ENCODE data around the gene RASSF5. TPM values are rescaled to one million over a fixed set of nuclear protein-coding genes. Genes with fewer than 3 reads are reported as not detected.

The RASSF5 gene
- total RNA-seq, 4 donors from 2014 or later = 7.4 to 35.5 (median 10.0) TPM

DNA sequence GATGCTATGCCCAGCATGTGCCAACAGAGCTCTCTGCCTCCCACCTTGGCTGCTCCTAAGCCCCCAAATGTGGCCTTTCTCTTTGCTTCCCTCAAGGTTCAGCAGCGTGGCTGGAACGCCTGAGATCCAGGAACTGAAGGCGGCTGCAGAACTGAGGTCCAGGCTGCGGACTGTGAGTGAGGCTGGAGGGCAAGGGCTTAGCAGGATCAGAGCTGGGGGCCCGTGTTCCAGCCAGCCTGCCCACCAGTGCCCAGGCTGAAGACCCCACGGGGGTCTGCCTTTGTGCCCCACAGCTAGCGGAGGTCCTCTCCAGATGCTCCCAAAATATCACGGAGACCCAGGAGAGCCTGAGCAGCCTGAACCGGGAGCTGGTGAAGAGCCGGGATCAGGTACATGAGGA, 22.4 kb upstream of the RASSF5 start:
- H3K36me3 ChIP-seq = peaks cover 0 to 24% (median 0%) of the 10 kb centered on the region in 3 donors
- H3K9me3 ChIP-seq = no peaks in the 10 kb centered on the region
- no peak overlapping the region for H3K27ac ChIP-seq
- H3K4me1 ChIP-seq = no peaks in the 10 kb centered on the region
- H3K27me3 ChIP-seq = no peaks in the 10 kb centered on the region
- no peak overlapping the region for H3K4me3 ChIP-seq
- no peak for TF ChIP-seq POLR2A (IDR thresholded peaks at IDR 0.05)
- TF ChIP-seq, protein P1, sequence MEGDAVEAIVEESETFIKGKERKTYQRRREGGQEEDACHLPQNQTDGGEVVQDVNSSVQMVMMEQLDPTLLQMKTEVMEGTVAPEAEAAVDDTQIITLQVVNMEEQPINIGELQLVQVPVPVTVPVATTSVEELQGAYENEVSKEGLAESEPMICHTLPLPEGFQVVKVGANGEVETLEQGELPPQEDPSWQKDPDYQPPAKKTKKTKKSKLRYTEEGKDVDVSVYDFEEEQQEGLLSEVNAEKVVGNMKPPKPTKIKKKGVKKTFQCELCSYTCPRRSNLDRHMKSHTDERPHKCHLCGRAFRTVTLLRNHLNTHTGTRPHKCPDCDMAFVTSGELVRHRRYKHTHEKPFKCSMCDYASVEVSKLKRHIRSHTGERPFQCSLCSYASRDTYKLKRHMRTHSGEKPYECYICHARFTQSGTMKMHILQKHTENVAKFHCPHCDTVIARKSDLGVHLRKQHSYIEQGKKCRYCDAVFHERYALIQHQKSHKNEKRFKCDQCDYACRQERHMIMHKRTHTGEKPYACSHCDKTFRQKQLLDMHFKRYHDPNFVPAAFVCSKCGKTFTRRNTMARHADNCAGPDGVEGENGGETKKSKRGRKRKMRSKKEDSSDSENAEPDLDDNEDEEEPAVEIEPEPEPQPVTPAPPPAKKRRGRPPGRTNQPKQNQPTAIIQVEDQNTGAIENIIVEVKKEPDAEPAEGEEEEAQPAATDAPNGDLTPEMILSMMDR (IDR thresholded peaks at IDR 0.05) = no peak
- DNase-seq = peak in 1 of 3 donors; percentile 29

DNA sequence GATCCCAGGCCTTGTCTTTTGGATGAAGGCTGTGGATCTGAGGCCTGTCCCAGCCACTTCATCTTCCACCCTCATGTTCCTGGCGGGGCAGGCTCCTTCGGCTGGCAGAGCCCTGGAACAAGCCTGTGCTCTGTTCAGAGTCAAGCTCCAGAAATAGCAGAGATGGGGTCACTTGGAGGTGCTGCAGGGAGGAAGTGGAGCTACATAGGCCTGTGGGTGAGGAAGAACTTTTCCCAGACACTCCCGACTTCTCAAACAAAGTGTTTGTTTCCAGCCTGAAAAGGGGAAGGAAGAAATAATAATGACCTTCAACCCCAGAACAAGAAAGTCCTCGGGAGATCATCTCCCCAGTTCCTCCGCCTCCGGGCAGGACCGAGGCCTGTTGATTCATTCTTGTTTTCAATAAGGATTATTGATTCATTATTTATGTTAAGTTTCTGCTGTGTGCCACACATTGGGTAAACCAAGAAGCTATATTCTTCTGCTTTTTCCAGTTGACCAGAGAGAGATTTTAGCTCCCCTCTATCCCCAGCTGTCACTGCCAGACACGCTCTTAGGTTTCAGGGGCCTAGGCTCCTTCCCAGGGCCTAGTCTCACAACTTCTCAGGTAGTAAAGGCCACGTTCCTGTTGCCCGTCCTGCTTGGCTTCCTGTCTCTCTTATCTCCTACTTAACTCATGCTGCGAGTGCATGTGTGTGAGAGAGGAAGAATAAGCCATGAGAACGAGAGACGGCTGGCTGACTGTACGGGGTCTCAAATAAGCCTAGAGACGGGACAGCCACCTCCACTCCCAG, 20.1 kb upstream of the RASSF5 start:
- Histone ChIP-seq H3K9me3 (no peaks in the 10 kb centered on the region), H3K36me3 (peaks cover 0 to 29% (median 0%) of the 10 kb centered on the region in 3 donors), H3K4me1 (peaks cover 0 to 5% (median 0%) of the 10 kb centered on the region in 4 donors), H3K27ac (no peak overlapping the region), H3K4me3 (no peak overlapping the region), H3K27me3 (no peaks in the 10 kb centered on the region)
- TF ChIP-seq, protein P1 (IDR thresholded peaks at IDR 0.05) = no peak
- TF ChIP-seq POLR2A (IDR thresholded peaks at IDR 0.05) = no peak
- no peak for DNase-seq

DNA sequence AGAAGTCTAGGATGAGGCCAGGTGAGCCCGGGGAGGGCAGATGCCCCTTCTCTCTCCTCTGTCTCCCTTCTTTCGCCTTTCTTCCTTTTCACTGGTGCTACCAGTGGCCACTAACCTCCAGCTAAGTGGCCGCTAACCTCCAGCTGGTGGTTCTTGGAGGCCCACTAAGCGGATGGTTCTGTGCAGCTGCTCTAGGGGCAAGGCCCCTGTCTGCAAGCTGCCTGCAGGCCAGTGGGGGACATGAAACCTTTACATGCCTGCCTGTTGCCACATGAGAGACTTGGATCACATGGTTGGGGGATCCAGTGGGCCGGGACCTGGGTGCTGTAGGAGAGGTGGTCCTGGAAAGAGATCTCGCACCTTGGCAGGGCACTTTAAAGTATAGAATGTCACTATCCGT, 19.4 kb upstream of the RASSF5 start:
- no peak overlapping the region for H3K4me3 ChIP-seq
- TF ChIP-seq, protein P1 (IDR thresholded peaks at IDR 0.05) = no peak
- TF ChIP-seq POLR2A (IDR thresholded peaks at IDR 0.05) = no peak
- DNase-seq = no peak
- H3K9me3 ChIP-seq = no peaks in the 10 kb centered on the region
- H3K27me3 ChIP-seq = no peaks in the 10 kb centered on the region
- H3K4me1 ChIP-seq = peaks cover 0 to 5% (median 0%) of the 10 kb centered on the region in 4 donors
- H3K27ac ChIP-seq = no peak overlapping the region
- peaks cover 0 to 34% (median 0%) of the 10 kb centered on the region in 3 donors for H3K36me3 ChIP-seq

DNA sequence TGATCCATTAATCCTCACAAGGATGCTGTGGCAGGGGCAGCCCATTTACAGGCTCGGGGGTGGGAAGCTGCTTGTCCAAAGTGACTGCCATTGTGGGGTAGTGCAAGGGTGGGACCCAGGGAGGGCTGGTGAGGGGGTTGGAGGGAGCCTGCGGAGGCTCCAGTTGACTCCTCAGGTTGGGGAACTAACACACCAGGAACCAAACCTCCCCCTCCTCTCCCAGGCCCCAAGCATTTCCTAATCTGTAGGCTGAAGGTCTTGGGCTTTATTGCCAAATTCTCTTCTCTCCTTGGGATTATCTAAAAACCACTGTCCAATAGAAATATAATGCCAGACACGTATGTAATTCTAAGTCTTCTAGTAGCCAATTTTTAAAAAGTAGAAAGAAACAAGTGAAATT, 18.9 kb upstream of the RASSF5 start:
- DNase-seq = no peak
- H3K27ac ChIP-seq = no peak overlapping the region
- peaks cover 0 to 5% (median 0%) of the 10 kb centered on the region in 4 donors for H3K4me1 ChIP-seq
- H3K9me3 ChIP-seq = no peaks in the 10 kb centered on the region
- no peaks in the 10 kb centered on the region for H3K27me3 ChIP-seq
- TF ChIP-seq POLR2A (IDR thresholded peaks at IDR 0.05) = no peak
- TF ChIP-seq, protein P1 (IDR thresholded peaks at IDR 0.05) = no peak
- H3K4me3 ChIP-seq = no peak overlapping the region
- peaks cover 0 to 38% (median 0%) of the 10 kb centered on the region in 3 donors for H3K36me3 ChIP-seq

DNA sequence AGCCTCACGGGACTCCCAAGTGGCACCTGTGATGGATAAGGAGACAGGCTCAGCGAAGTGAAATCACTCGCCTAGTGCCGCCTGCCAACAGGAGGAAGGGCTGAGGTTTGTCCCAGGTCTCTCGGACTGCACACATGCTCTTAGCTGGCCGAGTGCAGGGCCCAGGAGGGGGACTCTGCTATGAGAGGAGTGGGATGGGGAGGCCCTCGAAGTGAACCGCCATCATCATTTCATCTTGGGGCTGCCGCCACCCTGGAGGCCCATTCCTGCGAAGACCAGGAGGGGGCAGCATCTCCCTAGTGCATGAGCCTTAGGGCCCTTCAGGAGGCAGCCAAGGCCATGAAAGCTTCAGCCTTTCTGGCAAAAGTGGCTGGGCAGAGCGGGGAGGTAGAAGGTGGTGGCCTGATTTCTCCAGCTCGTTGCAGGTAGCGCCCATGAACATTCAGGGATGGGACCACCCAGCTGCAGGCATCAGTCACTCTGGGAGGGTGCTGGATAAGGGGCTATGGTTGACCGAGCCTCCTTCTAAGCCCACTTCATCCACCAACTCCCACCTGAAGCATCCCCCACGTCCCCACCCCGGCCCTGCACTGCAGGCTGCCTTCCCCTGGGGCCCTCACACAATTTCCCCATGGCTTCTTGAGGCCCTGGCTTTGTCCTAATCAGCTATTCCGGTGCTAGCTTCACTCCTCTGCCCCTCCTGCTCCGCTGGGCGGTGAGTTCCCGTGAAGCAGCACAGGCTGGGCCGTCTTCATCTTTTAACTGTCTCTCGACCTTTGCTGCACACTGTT, 17.2 kb upstream of the RASSF5 start:
- no peaks in the 10 kb centered on the region for H3K9me3 ChIP-seq
- H3K36me3 ChIP-seq = peaks cover 0 to 41% (median 0%) of the 10 kb centered on the region in 3 donors
- H3K27ac ChIP-seq = no peak overlapping the region
- TF ChIP-seq, protein P1 (IDR thresholded peaks at IDR 0.05) = peak; percentile 39 to 83 (median 80)
- no peak for TF ChIP-seq POLR2A (IDR thresholded peaks at IDR 0.05)
- H3K4me1 ChIP-seq = peaks cover 0 to 9% (median 1%) of the 10 kb centered on the region in 4 donors
- no peaks in the 10 kb centered on the region for H3K27me3 ChIP-seq
- DNase-seq = peak; percentile 64 to 83 (median 72)
- H3K4me3 ChIP-seq = no peak overlapping the region

Data from Peyer's patch (tissue), 4 donors.